HG02852 (cell line): ENCODE results near the gene TFAP2A.

Experiments used
- ATAC-seq: cut with Tn5 transposase; IDR thresholded peaks from one replicate; pipeline ENCODE4 v1.9.1; 2021; ENCODE audit warnings: mild to moderate bottlenecking, moderate library complexity; ENCODE audit not compliant: unreplicated experiment

TFAP2A gene

GRCh38 chr6:10413262-10413849 is 1.5 kb downstream of the TFAP2A start:
- peak; percentile 8 for ATAC-seq

DNA sequence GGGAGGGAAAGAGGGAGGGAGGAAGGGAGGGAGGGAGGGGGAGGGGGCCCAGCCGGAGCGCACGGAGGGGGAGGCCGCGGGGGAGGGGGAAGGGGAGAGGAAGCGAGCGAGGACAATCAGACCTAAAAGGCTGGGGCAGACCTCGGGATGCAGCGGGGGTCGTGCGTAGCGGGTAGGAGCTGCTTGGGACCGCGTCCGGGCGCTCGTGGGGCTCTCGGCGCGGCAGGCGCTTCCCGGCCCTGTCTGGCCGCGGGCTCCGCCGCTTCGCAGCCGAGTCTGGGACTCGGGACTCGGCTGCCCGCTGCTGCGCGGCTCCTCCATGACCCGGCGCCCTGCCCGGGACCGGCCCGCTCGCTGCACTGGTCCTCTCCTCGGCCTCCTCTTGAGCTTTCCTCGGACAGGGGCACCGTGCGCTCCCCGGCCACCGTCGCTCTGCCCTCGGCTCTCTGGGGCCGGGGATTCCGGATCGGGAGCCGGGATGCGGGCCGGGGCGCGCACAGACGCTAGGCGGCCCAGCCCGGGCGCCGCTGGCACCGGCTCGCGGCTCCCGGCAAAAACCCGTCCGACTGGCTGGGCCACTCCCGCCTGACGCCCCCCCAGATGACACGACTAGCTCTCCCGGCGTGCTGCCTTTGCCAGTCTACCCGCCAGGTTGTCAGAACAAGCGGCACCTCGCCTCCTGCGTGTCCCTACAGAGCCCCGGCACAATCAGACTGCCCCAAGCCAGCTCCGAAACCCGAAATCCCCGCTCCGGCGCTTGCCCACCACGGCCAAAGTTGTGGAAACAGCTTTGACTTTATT is 2.2 kb downstream of the TFAP2A start:
- ATAC-seq: peak; percentile 37

GRCh38 chr6:10411971-10412460 is 2.9 kb downstream of the TFAP2A start:
- peak; percentile 62 for ATAC-seq

DNA sequence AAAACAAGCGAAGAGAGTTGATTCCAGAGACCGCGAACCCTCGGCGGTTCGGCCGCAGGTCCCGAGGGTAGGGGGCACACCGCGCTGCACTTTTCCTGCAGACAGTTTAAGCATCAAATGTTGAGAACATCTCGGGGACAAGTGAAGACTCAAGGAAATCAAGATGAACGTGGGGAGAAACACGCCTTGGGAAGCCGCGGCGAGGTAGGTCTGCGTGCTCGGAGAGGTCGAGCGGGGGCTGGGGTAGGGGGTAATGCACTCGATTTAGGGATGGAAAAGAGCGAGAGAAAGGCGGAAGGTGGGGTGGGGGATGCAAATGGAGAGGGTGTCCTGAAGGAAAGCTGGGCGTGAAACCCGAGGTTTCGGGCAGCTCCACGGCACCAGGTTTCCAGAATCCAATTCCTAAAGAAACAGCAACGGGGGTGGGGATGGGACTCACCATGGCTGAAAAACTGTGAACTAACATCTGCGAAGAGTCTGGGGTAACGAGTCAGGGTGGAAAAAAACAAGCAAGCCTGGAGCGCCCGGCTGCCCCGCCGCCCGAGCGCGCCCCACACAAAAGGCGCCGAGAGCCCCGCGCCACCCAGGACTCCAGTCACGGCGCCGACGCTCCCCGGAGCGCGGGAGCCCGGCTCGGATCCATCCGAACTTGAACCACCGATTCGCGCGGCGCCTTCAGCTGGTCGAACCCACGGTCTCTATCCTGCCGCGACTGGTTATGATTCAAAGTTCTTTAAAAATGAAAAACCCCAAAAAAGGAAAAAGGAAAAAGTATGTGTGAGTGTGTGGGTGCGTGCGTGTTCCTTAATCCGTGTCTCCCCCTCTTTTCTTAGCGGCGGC is 3.5 kb downstream of the TFAP2A start:
- ATAC-seq: peak; percentile 2

DNA sequence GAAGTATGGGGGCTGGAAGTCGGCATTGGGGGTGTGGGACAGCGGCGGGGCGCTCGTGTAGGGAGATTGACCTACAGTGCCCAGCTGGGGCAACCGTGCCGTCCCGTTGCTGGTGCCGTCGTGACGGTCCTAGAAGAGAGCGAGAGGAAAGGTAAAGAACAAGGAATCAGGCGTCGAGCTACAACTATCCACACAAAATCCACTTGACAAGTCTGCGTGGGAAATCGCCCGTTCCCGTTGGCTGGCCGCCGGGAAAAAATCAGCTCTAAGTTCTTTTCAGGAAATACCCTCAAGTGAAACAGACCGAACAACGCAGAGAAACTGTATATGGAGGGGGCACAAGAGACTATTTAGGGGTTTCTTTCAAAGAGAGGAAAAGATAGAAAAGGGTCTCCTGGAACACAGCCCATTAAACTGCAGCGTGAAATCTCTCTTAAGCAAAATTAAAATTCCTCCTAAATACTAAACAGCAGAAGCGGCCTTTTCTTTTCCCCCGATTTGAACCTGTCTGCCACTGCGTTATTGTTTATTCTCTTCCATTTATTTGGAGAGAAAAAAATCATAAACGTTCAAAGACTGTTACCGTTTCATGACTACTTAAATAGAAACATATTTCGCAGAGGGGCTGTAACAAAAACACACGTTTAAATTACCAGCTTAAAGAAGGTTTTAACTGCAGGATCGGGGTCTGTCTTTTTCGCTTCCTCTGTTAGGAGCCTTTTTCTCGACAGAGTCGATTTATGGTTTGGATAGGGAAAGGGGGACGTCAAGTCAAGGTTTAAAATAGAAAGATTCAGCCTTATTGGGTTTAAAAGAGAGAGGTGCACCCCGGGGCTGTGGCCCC is 4.4 kb downstream of the TFAP2A start:
- no peak for ATAC-seq

DNA sequence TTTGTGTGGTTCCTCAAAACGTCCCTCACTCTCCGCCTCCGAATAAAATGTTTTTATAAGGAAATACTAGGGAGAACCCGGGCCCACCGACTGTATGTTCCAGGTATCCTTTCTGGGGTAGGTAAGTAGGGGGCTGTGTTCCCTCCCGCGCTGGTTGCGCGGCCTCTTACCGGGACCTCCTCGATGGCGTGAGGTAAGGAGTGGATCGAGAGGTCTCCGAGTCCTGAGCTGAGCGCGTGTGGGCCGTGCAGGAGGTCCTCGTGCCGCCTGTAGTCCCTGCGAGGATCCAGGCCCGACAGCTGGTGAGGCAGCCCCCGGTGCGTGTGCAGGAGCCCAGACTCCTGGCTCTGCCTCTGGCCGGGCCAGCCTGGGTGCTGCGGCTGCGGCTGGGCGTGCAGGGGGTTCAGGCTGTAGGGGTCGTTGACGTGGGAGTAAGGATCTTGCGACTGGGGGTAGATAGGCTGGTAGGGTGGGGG is 5.1 kb downstream of the TFAP2A start:
- no peak for ATAC-seq

DNA sequence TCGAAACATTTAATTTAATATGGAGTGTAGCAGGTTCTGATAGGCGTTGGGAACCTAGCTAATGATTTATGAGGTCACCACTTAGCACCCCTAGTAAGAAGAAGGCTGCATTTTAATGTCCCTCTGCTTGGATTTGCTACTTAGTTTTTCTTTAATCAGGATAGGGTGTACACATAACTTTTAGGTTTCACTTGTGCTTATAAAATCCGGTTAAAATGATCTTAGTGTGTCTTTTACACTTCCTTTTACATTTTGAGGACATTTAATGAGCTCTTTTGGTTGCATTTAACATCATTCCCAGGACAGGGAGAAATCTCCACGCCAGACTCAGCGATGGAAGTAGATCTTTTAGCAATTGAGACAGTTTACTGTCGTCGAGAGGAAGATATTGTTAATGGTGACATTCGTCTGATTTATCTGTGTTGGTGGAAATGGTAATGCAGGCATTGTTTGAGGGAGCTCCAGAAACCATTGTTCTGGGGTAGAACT is 5.6 kb downstream of the TFAP2A start:
- ATAC-seq: no peak

DNA sequence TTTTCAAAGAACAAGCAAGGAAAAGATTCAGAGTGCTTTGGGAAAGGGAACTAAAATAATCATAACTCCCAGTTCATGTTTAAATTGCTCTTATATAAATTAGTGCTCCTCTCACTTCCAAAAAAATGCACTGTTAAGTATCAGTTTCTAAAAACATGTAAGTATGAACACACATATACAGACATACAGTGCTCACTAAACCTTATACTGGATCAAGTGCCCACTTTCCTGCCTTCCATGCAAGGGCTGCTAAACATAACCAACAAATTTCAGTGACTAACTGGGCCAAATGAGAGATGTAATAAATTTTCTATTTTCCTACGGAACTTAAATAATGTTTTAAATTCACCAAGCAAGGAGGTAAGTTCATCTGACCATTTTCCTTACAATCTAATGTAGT is 6.4 kb downstream of the TFAP2A start:
- ATAC-seq: no peak

- ATAC-seq: no peak
These were observed 7.2 kb downstream of the TFAP2A start for GRCh38 chr6:10407674-10408054.

DNA sequence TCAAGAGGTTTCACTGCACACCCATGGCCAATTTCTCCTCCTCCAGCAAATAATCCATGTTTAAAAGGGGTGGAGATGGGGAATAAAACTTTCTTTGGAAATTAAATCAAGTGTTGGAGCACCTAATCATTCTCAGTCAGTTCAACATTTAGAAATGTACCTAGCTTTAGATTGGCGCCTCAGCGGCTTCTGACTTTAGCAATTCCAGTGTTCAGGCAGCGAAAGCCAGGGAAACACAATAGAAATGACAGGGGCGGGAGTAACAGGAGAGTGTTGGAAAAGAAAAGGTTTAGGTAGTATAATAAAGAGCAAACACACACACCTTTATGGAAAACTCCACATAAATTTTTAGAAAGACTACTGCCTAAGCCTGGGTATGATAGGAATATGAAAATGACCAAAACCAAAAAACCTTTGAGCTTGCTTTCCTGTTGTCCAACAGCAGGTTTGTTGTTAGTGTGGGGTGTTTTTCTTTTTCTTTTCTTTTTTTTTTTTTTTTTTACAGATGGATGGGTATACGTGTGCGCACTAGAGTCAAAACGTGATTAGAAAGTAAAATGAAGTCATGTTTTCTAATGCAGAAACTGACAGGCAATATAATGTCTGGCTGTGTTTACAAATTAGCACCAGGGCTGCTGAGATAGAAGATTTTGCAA is 7.7 kb downstream of the TFAP2A start:
- no peak for ATAC-seq

- no peak for ATAC-seq
These were observed 8.3 kb downstream of the TFAP2A start for GRCh38 chr6:10406556-10406955.

DNA sequence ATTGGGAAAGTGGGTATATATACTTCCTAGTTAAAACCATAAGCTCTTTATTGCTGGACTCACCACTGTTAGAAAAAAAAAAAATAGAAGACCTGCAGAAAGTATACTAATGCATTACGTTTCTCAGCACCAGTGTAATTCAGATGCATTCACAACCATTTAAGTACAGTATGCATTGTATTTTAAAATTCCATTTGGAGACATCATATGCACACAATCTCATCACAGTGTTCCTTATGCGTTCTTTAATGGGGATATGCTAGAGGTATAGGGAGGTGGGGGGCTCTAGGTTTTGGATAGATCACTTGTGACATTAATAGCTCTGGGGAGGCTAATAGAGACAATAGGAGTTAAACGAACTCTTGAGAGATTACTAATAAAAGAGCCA is 9.4 kb downstream of the TFAP2A start:
- ATAC-seq: no peak

- no peak for ATAC-seq
These were observed 9.9 kb downstream of the TFAP2A start for GRCh38 chr6:10404799-10405512.

- peak; percentile 94 for ATAC-seq
These were observed 10.6 kb downstream of the TFAP2A start for GRCh38 chr6:10404107-10404798.

DNA sequence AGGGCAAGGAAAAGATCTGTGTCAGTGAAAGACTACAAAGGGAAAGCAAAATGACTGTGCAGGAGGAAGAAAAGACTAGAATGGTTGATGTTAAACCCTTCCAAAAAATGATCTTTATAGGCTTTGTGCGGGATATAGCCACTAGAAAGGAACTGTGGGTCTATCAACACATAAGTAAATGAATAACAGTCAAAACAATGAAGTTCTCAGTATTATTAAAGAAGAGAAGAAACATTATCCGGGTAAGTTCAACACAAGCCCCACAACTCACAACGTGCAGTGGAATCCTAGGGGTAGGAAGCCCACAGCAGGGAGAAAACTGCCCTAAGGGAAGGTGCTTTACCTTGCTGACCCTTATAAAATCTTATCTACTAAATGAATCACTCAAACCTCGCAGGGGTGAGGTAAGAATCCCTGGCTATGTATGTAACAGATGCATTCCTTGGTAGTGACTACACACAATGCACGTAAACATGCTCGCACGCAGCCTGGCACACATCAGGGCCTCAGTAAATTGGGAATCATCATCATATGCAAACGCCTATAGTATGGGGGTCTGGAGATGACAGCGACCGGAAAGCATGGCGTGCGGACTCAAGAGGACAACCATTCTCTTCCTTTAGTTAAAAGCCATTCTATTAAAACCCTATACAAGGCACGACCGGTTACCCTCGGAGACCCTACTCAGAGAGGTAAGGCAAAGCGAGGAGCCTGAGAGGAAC is 11.3 kb downstream of the TFAP2A start:
- ATAC-seq: peak; percentile 29

DNA sequence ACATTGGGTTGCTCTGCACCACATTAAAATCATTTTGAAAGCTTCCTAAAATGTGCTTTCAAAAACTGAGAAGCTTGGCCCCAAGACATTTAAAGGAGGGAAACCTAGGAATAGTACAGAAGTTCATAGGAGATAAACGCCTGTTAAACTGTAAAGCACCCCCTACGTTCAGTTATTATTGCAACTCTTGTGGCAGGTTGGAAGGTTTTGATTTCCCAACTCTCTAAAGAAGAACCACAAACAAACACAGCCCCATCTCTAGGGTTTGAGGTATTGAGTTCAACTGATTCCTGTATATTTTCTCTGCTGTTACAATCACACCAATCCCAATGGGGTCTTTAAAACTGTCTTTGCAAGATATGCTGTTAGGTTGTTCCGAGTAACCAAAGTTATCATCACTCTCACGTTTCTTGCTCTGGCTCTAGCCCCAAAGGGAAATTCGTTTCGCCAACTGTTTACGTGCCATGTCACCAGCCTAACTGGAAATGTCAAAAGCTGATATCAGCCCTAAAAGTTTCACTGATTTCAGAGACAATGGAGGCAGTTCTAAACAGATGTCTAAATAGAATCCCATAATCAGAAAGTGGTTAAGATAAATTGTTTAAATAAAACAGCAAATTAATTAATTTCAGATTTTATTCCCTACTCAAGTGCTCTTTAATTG is 12.1 kb downstream of the TFAP2A start:
- ATAC-seq: no peak

DNA sequence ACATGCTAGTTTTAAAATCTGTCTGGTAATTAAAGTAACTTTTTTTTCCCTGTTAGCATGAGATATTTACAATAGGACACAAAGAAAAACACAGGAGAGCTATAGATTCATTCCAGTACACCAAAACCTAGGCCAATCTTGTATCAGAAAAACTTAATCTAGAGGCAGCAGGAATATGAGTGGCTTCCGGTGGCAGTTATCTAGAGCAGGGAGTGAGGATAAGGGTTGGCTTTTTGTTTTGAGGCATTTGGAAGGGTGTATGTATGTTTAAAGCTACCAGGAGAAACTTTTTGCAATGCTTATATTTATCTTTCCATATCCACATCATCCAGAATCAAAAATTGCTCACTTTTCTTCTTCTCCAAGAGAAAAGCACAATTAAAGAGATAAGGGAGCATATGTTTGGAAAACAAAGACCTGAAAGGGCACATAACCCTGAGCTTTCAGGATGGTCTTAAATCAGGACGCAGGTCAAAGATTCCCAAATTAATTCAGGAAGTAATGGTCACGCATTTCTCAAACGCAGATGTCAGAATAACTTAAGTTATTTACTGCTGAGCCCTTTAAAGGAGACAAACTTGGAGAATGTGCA is 13.1 kb downstream of the TFAP2A start:
- ATAC-seq: no peak
